ENCODE results near the gene USP6NL.
"Not testable (repeated sequence)": the region's sequence is repeated elsewhere in the genome, so short reads cannot be mapped to it uniquely, and the experiment has no call there.

The USP6NL gene

GRCh38 chr10:11611248-11612020 is at the start of gene USP6NL:
USP6NL (minus strand) TSS chr10:11611650; CDS start chr10:11597634, 14,016 bp downstream.
- peak; percentile 35 to 46 for DNase-seq (ENCODE audit: low read depth in 2 of 2)

- no peak for DNase-seq (ENCODE audit: low read depth in 2 of 2)
Measured at GRCh38 chr10:11658801-11659368, 47.4 kb upstream of the USP6NL start.

- no peak for DNase-seq (ENCODE audit: low read depth in 2 of 2)
Measured at GRCh38 chr10:11655836-11656235, 44.4 kb upstream of the USP6NL start.

GRCh38 chr10:11654659-11655058 is 43.2 kb upstream of the USP6NL start:
- DNase-seq (ENCODE audit: low read depth in 2 of 2), result no peak

GRCh38 chr10:11653758-11654471 is 42.5 kb upstream of the USP6NL start:
- DNase-seq (ENCODE audit: low read depth in 2 of 2), result no peak

GRCh38 chr10:11647676-11648075 is 36.2 kb upstream of the USP6NL start:
- DNase-seq (ENCODE audit: low read depth in 2 of 2), result no peak

- DNase-seq (ENCODE audit: low read depth in 2 of 2), result no peak
Measured at GRCh38 chr10:11646450-11646849, 35.0 kb upstream of the USP6NL start.

- no peak for DNase-seq (ENCODE audit: low read depth in 2 of 2)
Measured at GRCh38 chr10:11643039-11643438, 31.6 kb upstream of the USP6NL start.

GRCh38 chr10:11642566-11642965 is 31.1 kb upstream of the USP6NL start:
- DNase-seq (ENCODE audit: low read depth in 2 of 2), result no peak

GRCh38 chr10:11639849-11640764 is 28.7 kb upstream of the USP6NL start:
- no peak for DNase-seq (ENCODE audit: low read depth in 2 of 2)

GRCh38 chr10:11639362-11639761 is 27.9 kb upstream of the USP6NL start:
- DNase-seq (ENCODE audit: low read depth in 2 of 2), result no peak

GRCh38 chr10:11638055-11638698 is 26.7 kb upstream of the USP6NL start:
- no peak for DNase-seq (ENCODE audit: low read depth in 2 of 2)

GRCh38 chr10:11636697-11637303 is 25.4 kb upstream of the USP6NL start:
- DNase-seq (ENCODE audit: low read depth in 2 of 2), result no peak

- no peak for DNase-seq (ENCODE audit: low read depth in 2 of 2)
Measured at GRCh38 chr10:11631890-11632587, 20.6 kb upstream of the USP6NL start.

- no peak for DNase-seq (ENCODE audit: low read depth in 2 of 2)
Measured at GRCh38 chr10:11631291-11631690, 19.8 kb upstream of the USP6NL start.

GRCh38 chr10:11629731-11630130 is 18.3 kb upstream of the USP6NL start:
- DNase-seq (ENCODE audit: low read depth in 2 of 2), result no peak

- not testable (repeated sequence) for DNase-seq (ENCODE audit: low read depth in 2 of 2)
Measured at GRCh38 chr10:11627941-11628340, 16.5 kb upstream of the USP6NL start.

GRCh38 chr10:11626071-11626470 is 14.6 kb upstream of the USP6NL start:
- DNase-seq (ENCODE audit: low read depth in 2 of 2), result no peak

GRCh38 chr10:11625019-11625735 is 13.7 kb upstream of the USP6NL start:
- DNase-seq (ENCODE audit: low read depth in 2 of 2), result no peak

- no peak for DNase-seq (ENCODE audit: low read depth in 2 of 2)
Measured at GRCh38 chr10:11617233-11617632, 5.8 kb upstream of the USP6NL start.
